Mesenteric fat pad (tissue), 1 donor: ENCODE results near the gene RET. TPM values are rescaled to one million over a fixed set of nuclear protein-coding genes. Genes with fewer than 3 reads are reported as not detected.

Source experiments
- DNase-seq: peaks from one replicate; pipeline ENCODE4 v3.0.0-alpha.2; 2020; ENCODE audit warnings: low spot score
- total RNA-seq: library from RNA; stranded (reverse); fragmentation: NEBNext Ultra II Directional; extraction: Animal tissue kit (Norgen Biotek cat#: 25700); gene quantifications from one replicate; pipeline ENCODE4 v1.2.1, GENCODE V29; 2021
- donor health status: DM: yes; HTN: yes; CAD: no.

Gene RET
- total RNA-seq, 1 donor from 2014 or later = 0.64 TPM

DNA sequence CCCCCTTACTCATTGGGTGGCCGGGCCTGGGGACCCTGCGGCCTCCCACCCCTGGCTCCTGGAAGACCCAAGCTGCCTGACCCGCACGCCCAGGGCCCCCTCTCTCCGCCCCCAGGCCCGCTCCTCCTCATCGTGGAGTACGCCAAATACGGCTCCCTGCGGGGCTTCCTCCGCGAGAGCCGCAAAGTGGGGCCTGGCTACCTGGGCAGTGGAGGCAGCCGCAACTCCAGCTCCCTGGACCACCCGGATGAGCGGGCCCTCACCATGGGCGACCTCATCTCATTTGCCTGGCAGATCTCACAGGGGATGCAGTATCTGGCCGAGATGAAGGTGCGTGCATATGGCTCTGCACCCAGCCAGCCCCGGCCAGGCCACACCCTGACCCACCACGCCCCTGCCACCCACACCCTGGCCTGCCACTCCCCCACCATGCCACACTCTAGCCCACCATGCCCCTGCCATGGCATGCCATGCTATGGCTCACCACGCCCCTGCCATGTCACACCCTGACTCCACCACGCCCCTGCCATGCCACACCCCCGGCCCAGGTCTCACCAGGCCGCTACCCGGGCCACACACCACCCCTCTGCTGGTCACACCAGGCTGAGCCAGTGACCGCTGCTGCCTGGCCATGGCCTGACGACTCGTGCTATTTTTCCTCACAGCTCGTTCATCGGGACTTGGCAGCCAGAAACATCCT lies 42.7 kb downstream of the RET start:
- peak; percentile 79 for DNase-seq

DNA sequence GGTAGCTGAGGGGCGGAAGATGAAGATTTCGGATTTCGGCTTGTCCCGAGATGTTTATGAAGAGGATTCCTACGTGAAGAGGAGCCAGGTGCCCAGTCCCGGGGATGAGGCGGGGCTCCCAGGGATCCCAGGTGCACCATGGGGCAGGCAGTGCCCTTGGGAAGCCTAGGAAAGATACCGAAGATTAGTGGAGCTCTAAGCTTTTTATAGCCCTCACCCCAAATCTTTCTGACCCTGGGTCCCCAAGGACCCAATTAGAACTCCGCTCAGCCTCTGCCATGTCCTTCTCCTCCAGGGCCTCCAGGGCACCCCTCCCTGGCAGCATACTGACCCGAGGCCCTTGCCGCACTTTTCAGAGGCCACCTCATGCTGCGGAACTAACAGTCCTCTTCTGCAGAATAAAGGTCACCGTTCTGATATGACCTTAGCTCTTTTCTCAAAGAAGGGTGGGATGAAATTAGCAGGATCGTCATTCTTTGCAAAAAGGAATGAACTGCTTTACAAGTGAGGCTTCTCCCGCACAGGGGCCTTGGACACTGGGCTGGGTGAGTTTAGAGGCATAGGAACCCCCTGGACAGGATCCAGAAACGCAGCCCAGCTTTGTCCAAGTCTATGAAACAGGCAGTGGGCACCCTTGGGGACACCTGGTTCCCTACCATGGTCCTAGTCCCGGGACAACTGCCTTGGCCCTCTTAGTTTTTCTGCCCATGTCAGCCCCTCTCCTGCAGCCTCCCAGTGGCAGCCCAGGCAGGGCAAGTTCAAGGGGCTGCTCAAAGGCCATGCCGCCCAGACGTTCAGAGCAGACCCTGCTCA lies 43.5 kb downstream of the RET start:
- peak; percentile 74 for DNase-seq

DNA sequence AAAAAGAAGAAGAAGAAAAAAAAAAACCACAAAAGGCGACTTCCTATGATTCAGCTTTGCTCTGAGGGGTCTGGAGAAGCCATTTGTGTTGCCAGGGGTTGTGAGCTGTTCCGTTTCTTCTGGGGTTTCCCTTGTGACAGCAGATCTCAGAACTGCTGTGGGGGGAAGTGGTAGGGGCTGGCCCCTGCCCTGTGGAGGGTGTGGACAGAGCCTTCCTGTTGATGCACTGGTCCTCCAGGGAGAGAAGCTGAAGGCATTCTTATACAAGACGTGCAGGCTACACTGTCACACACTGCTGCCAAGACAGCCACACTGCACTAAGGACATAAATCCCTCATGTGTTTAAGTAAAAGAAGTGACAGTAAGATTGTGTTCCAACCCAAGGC lies 44.1 kb downstream of the RET start:
- DNase-seq = peak; percentile 62

DNA sequence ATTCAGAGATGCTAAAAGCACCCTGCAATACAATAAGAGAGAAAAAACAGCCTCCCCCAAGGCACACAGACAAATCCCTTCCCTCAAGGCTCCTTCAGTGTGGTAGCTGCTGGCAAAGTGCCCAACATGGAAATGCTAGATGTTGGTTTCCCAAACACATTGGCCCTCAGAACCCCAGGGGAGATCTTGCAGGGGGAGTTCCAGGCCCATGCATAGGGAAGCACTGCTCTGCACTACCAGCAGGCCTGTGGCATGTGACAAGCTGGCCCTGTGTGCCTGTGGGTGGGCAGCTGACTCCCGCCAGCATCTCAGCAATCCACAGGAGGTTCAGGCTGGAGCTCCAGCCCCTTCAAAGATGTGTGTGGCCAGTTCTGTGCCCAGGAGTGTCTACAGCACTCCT lies 44.6 kb downstream of the RET start:
- peak; percentile 76 for DNase-seq

DNA sequence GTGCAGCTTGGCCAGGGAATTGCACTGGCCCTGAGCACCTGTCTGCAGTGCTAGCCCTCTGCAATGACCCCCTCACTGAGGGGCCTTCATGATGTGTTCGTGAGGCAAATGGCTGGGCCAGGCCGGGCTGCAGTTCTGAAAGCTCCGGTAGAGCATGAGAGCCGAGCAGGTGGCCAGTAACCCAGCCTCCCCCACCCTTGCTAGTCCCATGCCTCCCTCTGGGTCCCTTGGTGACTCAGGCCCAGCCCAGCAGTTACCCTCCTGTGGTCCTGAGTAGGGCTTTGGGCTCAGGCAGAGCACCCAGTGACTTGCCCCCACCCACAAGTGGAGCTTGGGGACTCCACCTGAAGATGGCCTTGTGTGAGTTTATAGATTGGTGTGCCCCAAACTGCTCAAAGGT lies 45.2 kb downstream of the RET start:
- peak; percentile 64 for DNase-seq

DNA sequence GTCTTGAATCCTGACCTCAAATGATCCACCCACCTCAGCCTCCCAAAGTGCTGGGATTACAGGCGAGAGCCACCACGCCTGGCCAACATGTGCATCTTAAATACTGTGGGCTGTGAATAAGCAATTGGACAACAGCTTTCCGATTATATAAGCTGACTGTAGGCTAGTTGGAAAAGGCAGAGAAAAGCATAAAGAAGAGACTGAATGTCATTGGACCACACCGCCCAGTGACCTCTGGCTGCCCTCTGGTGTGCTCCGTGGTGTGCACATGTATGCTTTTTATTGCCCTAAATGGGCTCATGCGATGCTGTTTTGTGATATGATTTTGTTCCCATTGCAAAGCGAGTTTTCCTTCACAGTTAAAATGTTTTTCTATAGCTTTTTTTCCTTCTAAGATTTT lies 46.0 kb downstream of the RET start:
- no peak for DNase-seq

DNA sequence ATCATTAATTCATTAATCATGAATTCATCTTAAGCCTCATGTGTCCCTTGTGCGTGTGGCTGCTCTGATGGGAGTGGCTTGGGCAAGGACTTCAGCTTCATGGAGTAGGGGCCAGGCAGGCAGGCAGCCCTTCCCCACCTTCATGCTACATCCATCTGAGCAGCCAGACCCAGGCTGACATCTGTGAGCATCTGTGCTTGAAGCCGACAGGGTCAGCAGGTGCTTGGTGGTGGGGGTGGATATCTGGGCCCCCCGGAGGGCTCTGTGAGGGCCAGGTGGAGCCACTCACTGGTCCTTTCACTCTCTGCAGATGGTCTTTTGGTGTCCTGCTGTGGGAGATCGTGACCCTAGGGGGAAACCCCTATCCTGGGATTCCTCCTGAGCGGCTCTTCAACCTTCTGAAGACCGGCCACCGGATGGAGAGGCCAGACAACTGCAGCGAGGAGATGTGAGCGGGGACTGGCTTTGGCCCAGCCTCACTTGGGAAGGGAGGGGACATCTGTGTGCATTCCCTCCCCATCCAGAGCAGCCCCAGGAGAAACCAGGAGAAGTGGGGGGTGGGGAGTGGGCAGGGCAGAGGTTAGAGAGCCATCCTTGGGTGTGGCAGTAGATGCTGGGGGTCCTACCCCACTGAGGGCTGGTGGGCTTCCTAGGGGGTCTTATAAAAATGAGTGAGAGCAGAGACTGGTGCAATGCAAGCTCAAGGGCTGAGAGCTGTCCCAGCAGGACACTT lies 46.7 kb downstream of the RET start:
- DNase-seq = peak; percentile 82

DNA sequence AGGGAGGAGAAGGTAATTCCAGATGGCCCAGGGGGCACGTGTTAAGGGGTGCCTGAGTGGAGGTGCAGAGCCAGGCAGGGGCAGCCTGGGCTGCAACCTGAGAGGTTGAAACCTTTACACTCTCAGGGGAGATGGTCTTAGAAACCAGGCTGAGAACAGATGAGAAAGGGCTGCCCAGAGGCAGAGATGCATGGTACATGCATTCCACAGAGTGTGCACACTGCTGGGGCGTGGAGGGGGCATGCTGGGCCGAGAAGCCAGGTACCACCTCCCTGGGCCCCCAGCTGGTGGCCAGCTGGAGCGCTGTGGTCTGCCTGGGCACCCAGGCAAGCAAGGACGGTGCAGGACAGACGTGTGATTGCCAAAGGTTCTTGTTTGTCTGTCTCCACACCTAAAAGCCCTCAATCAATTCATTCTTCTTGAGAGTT lies 47.2 kb downstream of the RET start:
- peak; percentile 67 for DNase-seq

DNA sequence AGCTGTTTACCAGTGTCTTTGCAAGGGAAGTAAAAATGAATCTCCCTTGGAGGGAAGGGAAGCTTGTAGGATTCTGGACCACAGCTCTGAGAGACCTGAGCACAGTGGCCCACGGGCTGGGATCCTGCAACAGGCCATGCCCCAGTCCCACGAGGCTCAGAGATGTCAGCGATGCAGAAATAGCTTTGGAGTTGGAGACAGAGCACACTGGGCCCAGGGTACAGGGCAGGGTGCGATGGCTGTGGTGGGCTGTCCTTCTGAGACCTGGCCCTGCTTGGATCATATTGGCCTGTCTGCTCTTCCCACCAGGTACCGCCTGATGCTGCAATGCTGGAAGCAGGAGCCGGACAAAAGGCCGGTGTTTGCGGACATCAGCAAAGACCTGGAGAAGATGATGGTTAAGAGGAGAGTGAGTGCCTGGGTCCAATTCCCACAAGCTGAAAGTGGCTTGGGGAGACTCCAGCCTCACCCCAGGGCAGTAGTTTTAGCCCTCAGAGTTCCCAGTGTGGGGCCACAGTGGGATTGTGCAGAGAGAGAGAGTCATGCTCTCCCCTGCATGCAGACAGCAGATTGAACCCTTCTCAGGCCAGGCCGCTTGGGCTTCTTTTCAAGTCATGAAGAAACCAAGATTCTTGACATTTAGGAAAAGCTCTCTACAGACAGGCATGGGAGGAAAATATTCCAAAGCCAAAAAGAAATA lies 47.9 kb downstream of the RET start:
- DNase-seq = peak; percentile 62

DNA sequence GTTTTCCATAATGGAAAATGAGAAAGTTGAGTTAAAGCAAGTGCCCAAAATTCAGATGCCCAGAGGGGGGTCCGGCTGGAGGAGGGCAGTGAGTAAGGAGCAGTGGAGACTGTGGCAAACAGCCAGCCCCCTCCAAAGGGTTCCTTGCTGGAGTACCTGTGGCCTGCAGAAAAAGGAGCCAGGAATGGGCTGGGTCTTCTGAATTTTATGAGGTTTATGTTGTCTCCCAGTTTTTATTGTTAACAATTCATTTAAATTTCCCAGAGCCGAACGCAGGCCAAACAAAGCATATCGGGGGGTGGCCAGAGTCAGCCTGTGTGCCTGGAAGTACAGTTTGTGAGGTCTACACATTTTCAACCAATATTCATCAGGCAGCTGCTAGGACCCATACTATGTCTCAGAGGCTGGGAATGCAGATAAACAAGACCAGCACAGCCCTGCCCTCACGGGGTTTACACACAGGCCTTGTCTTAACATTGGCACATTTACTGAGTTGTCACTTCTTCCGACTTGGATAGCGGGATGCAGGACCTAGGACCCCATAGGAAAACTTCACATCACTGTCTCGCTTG lies 48.5 kb downstream of the RET start:
- DNase-seq = peak; percentile 47

DNA sequence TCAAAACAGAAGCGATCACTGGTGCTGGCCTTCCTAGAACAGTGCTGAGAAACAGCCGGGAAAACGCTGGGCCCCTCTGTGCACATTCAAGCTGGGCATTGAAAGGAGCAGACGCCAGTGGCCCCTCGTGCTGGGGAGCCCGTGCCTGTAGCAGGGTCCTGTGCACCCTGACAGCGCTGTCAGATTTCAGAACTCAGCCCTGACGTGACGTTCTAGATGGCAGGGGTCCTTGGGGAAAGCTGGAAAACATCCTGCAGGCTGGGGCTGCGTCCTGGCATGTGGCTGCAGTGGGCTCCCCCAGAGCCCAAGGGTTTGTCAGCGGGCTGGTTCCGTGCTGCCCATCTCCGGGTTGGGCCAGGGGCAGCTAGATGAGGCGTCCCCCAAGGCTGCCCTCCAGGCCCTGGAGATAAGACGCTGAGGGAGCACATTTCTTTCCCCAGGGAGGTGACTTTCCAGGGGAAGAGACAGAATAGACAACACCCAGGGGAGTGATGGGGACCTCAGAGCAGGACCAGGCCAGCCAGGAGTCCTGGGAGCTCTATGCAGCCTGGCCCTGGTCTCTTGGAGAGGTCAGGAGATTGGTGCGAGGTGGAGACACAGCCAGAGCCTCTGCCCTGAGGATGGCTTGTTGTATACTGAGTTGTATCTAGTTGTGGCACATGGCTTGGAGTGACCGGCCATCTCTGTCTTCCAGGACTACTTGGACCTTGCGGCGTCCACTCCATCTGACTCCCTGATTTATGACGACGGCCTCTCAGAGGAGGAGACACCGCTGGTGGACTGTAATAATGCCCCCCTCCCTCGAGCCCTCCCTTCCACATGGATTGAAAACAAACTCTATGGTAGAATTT lies 49.2 kb downstream of the RET start:
- DNase-seq = no peak

DNA sequence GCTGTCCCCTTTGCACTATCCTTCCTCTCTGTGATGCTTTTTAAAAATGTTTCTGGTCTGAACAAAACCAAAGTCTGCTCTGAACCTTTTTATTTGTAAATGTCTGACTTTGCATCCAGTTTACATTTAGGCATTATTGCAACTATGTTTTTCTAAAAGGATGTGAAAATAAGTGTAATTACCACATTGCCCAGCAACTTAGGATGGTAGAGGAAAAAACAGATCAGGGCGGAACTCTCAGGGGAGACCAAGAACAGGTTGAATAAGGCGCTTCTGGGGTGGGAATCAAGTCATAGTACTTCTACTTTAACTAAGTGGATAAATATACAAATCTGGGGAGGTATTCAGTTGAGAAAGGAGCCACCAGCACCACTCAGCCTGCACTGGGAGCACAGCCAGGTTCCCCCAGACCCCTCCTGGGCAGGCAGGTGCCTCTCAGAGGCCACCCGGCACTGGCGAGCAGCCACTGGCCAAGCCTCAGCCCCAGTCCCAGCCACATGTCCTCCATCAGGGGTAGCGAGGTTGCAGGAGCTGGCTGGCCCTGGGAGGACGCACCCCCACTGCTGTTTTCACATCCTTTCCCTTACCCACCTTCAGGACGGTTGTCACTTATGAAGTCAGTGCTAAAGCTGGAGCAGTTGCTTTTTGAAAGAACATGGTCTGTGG lies 50.0 kb downstream of the RET start:
- DNase-seq = no peak

DNA sequence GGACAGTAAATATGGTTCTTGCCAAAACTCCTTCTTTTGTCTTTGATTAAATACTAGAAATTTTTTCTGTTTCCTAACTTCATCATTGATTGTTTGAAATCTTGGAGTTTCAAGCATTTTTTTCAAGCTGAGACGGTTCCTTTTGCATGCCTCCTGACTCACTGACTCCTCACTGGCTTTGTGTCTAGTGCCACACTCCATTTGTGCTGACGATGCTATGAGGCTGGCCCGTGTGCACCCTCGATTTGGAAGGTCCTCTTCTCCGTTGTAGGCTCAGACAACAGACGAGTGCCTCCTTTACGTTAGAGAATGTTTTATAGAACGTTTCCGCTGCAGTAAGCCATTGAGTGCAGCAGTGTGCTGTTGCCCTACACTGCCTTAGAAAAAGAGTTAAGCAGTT lies 50.6 kb downstream of the RET start:
- DNase-seq = no peak

DNA sequence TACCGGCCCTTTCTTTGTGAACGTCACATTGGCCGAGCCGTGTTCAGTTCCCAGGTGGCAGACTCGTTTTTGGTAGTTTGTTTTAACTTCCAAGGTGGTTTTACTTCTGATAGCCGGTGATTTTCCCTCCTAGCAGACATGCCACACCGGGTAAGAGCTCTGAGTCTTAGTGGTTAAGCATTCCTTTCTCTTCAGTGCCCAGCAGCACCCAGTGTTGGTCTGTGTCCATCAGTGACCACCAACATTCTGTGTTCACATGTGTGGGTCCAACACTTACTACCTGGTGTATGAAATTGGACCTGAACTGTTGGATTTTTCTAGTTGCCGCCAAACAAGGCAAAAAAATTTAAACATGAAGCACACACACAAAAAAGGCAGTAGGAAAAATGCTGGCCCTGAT lies 51.5 kb downstream of the RET start:
- no peak for DNase-seq

DNA sequence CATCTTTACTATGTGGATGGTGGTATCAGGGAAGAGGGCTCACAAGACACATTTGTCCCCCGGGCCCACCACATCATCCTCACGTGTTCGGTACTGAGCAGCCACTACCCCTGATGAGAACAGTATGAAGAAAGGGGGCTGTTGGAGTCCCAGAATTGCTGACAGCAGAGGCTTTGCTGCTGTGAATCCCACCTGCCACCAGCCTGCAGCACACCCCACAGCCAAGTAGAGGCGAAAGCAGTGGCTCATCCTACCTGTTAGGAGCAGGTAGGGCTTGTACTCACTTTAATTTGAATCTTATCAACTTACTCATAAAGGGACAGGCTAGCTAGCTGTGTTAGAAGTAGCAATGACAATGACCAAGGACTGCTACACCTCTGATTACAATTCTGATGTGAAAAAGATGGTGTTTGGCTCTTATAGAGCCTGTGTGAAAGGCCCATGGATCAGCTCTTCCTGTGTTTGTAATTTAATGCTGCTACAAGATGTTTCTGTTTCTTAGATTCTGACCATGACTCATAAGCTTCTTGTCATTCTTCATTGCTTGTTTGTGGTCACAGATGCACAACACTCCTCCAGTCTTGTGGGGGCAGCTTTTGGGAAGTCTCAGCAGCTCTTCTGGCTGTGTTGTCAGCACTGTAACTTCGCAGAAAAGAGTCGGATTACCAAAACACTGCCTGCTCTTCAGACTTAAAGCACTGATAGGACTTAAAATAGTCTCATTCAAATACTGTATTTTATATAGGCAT lies 52.3 kb downstream of the RET start:
- no peak for DNase-seq

DNA sequence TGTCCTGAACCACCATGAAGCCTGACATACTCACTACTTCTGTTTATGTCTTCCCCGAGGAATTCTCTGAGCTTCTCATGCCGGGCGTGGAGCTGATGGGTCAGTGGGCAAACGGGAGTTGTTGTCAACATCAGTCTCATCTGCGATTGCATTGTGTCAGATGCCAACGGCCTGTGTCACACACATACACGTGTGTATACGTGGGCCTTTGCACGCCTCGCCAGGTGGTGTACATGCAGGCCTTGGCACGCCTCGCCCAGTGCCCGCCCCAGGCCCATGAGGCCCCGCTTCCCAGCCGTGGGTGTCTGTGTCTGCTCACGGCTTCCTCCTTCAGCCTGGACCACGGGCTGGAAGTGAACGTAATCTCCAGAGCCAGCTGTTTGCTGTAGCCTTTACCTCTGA lies 53.9 kb downstream of the RET start:
- no peak for DNase-seq

DNA sequence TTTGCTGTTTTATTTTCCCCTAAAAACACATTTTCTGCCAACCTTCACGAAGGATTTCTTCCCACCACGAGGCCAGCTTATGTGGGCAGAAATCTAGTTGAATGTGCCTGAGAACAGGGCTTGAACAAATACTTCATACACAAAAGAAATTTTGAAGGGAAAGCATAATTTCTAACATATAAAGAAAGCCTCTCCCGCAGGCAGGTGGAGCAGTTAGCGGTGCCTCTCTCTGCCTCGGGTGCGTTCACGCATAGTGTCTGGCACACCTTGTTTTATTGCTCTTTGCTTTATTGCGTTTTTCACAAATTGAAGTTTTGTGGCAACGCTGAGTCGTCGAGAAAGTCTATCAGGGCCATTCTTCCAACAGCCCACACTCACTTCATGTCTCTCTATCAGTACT lies 54.4 kb downstream of the RET start:
- no peak for DNase-seq

DNA sequence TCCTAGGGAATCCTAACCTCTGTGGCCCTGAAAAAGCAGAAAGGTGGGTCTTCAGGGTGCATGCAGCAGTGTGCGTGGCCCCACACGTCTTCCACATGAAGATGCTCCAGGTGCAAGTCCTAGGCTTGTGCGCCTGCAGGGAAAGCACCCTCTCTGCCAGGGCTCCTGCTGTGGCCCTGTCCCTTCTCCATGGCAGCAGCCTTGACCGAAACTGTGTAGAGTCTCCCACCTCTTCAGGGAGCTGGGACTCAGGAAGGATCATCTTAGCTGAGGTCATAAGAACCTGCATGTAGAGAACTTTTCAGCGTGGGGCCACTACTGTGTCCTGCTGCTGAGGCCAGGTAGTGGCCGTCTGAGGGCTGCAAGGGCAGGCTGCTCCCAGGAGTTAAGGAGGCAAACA lies 55.0 kb downstream of the RET start:
- DNase-seq = no peak
